Transverse colon (tissue), 4 donors: ENCODE measurements around the gene ARHGEF4. TPM values are rescaled to one million over a fixed set of nuclear protein-coding genes. Genes with fewer than 3 reads are reported as not detected.

Experiments used
- DNase-seq: peaks from one replicate; pipeline ENCODE4 v3.0.0-alpha.2; 2019
- H3K27ac ChIP-seq, 4 donors: fragments of 200-600 bp; sonication (generic); 2 replicates each; pipeline ENCODE4 v1.5.1; 2016 to 2018; ENCODE audit warnings: inconsistent platforms in 4 of 4
- H3K27me3 ChIP-seq: fragments of 200-600 bp; sonication (generic); 2 replicates; pipeline ENCODE4 v1.5.1; 2017; ENCODE audit warnings: inconsistent platforms
- H3K36me3 ChIP-seq, 4 donors: fragments of 200-600 bp; sonication (generic); 2 replicates each; pipeline ENCODE4 v1.5.1; 2017 to 2019; ENCODE audit warnings: inconsistent platforms in 4 of 4
- H3K4me1 ChIP-seq, 4 donors: fragments of 200-600 bp; sonication (generic); 2 replicates each; pipeline ENCODE4 v1.5.1; 2017 to 2020; ENCODE audit warnings: inconsistent platforms in 4 of 4
- H3K4me3 ChIP-seq, 4 donors: fragments of 200-600 bp; sonication (generic); 1 replicate in 1 of 4; 2 replicates in 3 of 4; pipeline versions ENCODE4 v1.5.1 to v1.6.1; 2017 to 2019; ENCODE audit warnings: inconsistent platforms in 4 of 4
- H3K9me3 ChIP-seq, 2 donors: fragments of 200-600 bp; sonication (generic); 2 replicates each; pipeline ENCODE4 v1.5.1; 2017 to 2019; ENCODE audit warnings: inconsistent platforms in 2 of 2
- CTCF ChIP-seq, 5 experiments: fragments of 200-600 bp in 3 of 5; fragments of 450-650 bp in 2 of 5; sonication (generic) in 3 of 5; IDR thresholded peaks; 1 replicate in 2 of 5; 2 replicates in 3 of 5; pipeline ENCODE4 v1.5.1; 2016 to 2017; ENCODE audit warnings: antibody characterized with exemption in 5 of 5, inconsistent platforms in 3 of 5, mild to moderate bottlenecking in 2 of 5, moderate library complexity in 1 of 5
- EP300 ChIP-seq: sonication (generic); formaldehyde crosslinking; IDR thresholded peaks from one replicate; pipeline ENCODE4 v1.6.1; 2017; ENCODE audit warnings: antibody characterized with exemption, low read depth
- POLR2A ChIP-seq: fragments of 450-650 bp; IDR thresholded peaks from one replicate; pipeline ENCODE4 v1.6.1; 2016; ENCODE audit warnings: antibody characterized with exemption, mild to moderate bottlenecking, moderate library complexity
- POLR2AphosphoS5 ChIP-seq, 3 donors: sonication (generic); formaldehyde crosslinking; IDR thresholded peaks; one replicate each; pipeline ENCODE4 v1.6.1; 2016; ENCODE audit warnings: antibody characterized with exemption in 3 of 3
- WGBS, 2 donors: methylation state at CpG; one replicate each; pipeline ENCODE4 v1.1.5; 2018; ENCODE audit warnings: low coverage in 1 of 2; 5-methylcytosine and 5-hydroxymethylcytosine counted together
- in situ Hi-C, 4 donors: fragments of 200-750 bp; cut with MboI; loops; one replicate each; pipeline versions ENCODE4 v1.15.0 to v1.15.1; 2017; ENCODE audit warnings: low sequenced_read_pairs in 3 of 4, low pct_ligation_motif_present in 1 of 4, low pct_unique_long_range_greater_than_20kb in 1 of 4
- intact Hi-C: fragments of 100-400 bp; cut with DNase I; formaldehyde crosslinking; loops from one replicate; pipeline ENCODE4 v1.15.1; 2023; ENCODE audit warnings: low total_unique reads
- total RNA-seq, 4 donors: library from RNA; depleted of rRNA; stranded (reverse); fragments of >200 nt; gene quantifications; one replicate each; pipeline ENCODE4 v1.1.0, GENCODE V29; 2016

ARHGEF4 gene
- total RNA-seq, 4 donors from 2014 or later, result 1.2 to 16.8 (median 1.7) TPM

GRCh38 chr2:131056932-131057287, 220.2 kb downstream of the ARHGEF4 start:
- 82 to 92% methylated on average over 2 to 4 of the region's 4 CpGs for WGBS, 2 donors
- Histone ChIP-seq H3K27ac (no peak overlapping the region), H3K36me3 (peaks cover 0 to 45% (median 13%) of the 10 kb centered on the region in 4 donors), H3K4me1 (peaks cover 0 to 18% (median 7%) of the 10 kb centered on the region in 4 donors), H3K9me3 (no peaks in the 10 kb centered on the region), H3K4me3 (no peak overlapping the region), H3K27me3 (no peaks in the 10 kb centered on the region)
- TF ChIP-seq POLR2A (no peak), POLR2AphosphoS5 (IDR thresholded peaks at IDR 0.05) (no peak), CTCF (IDR thresholded peaks at IDR 0.05) (no peak), EP300 (no peak)
- intact Hi-C loops (no loop called here), in situ Hi-C loops (no loop called here)
- DNase-seq, result no peak

GRCh38 chr2:131058214-131058843, 221.6 kb downstream of the ARHGEF4 start:
- Histone ChIP-seq H3K27me3 (no peaks in the 10 kb centered on the region), H3K4me1 (peaks cover 0 to 20% (median 9%) of the 10 kb centered on the region in 4 donors), H3K27ac (no peak overlapping the region), H3K9me3 (no peaks in the 10 kb centered on the region), H3K4me3 (no peak overlapping the region), H3K36me3 (peaks cover 0 to 31% (median 8%) of the 10 kb centered on the region in 4 donors)
- 80 to 84% methylated on average over 7 to 8 of the region's 8 CpGs for WGBS, 2 donors
- DNase-seq, result no peak
- TF ChIP-seq POLR2AphosphoS5 (IDR thresholded peaks at IDR 0.05) (no peak), EP300 (no peak), CTCF (IDR thresholded peaks at IDR 0.05) (no peak), POLR2A (no peak)
- intact Hi-C loops, result no loop called here
- in situ Hi-C loops, result no loop called here

- no peaks in the 10 kb centered on the region for H3K9me3 ChIP-seq
- no peak for TF ChIP-seq POLR2AphosphoS5 (IDR thresholded peaks at IDR 0.05)
- no peak for TF ChIP-seq POLR2A
- TF ChIP-seq CTCF (IDR thresholded peaks at IDR 0.05), result no peak
- no peak for TF ChIP-seq EP300
- peaks cover 0 to 20% (median 9%) of the 10 kb centered on the region in 4 donors for H3K4me1 ChIP-seq
- intact Hi-C loops, result no loop called here
- no peaks in the 10 kb centered on the region for H3K27me3 ChIP-seq
- no peak for DNase-seq
- in situ Hi-C loops, result no loop called here
- 95 to 100% methylated on average over 3 to 4 of the region's 4 CpGs for WGBS, 2 donors
- H3K36me3 ChIP-seq, result peaks cover 0 to 25% (median 8%) of the 10 kb centered on the region in 4 donors
- H3K27ac ChIP-seq, result no peak overlapping the region
- no peak overlapping the region for H3K4me3 ChIP-seq
Measured at GRCh38 chr2:131058920-131059319, 222.2 kb downstream of the ARHGEF4 start.

DNA sequence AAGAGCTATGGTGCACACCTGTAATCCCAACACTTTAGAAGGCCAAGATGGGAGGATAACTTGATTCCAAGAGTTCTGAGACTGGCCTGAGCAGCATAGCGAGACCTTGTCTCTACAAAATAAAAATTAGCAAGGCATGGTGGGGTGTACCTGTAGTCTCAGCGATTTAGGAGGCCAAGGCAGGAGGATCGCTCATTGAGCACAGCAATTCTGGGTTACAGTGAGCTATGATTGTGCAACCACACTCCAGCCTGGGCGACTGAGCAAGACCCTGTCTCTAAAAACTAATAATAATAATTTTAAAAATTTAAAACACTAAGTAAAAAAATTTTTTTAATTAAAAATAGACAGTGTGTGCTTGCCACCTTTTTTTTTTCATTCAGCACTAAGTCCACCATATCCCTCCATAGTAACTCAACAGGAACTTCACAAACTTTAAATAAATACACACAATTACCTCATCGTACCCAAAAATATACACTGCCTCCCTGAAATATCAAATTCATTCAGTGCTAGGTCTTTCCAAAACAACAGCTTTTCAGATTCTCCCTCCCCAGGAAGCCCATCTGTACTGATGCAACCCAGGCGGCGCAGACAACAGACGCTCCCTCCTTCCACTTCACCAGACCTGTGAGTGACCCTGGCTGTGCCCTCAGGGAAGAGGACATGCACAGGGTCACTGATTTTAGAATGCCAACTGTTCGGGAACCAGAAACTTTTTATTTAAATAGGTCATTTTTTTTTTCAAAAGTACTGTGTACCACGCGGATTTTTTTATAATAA, 227.0 kb downstream of the ARHGEF4 start:
- Histone ChIP-seq H3K27me3 (no peaks in the 10 kb centered on the region), H3K36me3 (peaks cover 0 to 10% (median 4%) of the 10 kb centered on the region in 4 donors), H3K9me3 (no peaks in the 10 kb centered on the region), H3K27ac (no peak overlapping the region), H3K4me3 (no peak overlapping the region), H3K4me1 (peaks cover 0 to 15% (median 6%) of the 10 kb centered on the region in 4 donors)
- DNase-seq, result no peak
- 92 to 93% methylated on average over 7 to 11 of the region's 11 CpGs for WGBS, 2 donors
- no peak for TF ChIP-seq POLR2A
- no peak for TF ChIP-seq CTCF (IDR thresholded peaks at IDR 0.05)
- no peak for TF ChIP-seq POLR2AphosphoS5 (IDR thresholded peaks at IDR 0.05)
- no peak for TF ChIP-seq EP300
- intact Hi-C loops, result no loop called here
- in situ Hi-C loops, result no loop called here
